Large intestine (tissue), 12 donors: ENCODE measurements around the gene ASTN2. TPM values are rescaled to one million over a fixed set of nuclear protein-coding genes. Genes with fewer than 3 reads are reported as not detected.

ENCODE experiments used
- DNase-seq, 2 donors: peaks; one replicate each; pipeline versions ENCODE4 v3.0.0 to v3.0.0-alpha.2; 2013
- H3K27ac ChIP-seq: one replicate; pipeline ENCODE4 v1.5.1; 2013; ENCODE audit warnings: low read length
- H3K27me3 ChIP-seq: 2 replicates; pipeline ENCODE4 v1.6.1; 2013; ENCODE audit warnings: low read length; ENCODE audit not compliant: control insufficient read depth, insufficient read depth
- H3K36me3 ChIP-seq: 2 replicates; pipeline ENCODE4 v1.6.1; 2013; ENCODE audit warnings: low read length; ENCODE audit not compliant: control insufficient read depth, insufficient read depth
- H3K4me1 ChIP-seq: one replicate; pipeline ENCODE4 v1.6.1; 2013; ENCODE audit warnings: low read length; ENCODE audit not compliant: control insufficient read depth, insufficient read depth
- H3K4me3 ChIP-seq: one replicate; pipeline ENCODE4 v1.5.1; 2013; ENCODE audit warnings: low read length
- H3K9me3 ChIP-seq: one replicate; pipeline ENCODE4 v1.6.1; 2013; ENCODE audit warnings: mild to moderate bottlenecking, low read depth, low read length, moderate library complexity; ENCODE audit not compliant: control insufficient read depth
- WGBS: methylation state at CpG from one replicate; pipeline ENCODE4 v1.1.5; 2013; ENCODE audit warnings: low lambda C conversion rate; ENCODE audit not compliant: insufficient coverage; 5-methylcytosine and 5-hydroxymethylcytosine counted together
- long read RNA-seq, 11 donors: transcript quantifications; one replicate each; lab custom pipeline, GENCODE V29; 2026
- polyA plus RNA-seq: library from polyadenylated mRNA; unstranded; fragments of 120-200 nt; gene quantifications from one replicate; pipeline ENCODE4 v1.2.1, GENCODE V29; 2013

Gene ASTN2
- 11.4 TPM for polyA plus RNA-seq
- long read RNA-seq, donor 1, result 0 reads
- long read RNA-seq, donor 2, partial matches to known transcripts, result 7 of 7 reads
- long read RNA-seq, donor 2, other reads (novel, unspliced or antisense), result 0 of 7 reads
- long read RNA-seq, donor 3, result 0 reads
- long read RNA-seq, donor 4, result 0 reads
- long read RNA-seq, donor 5, result 0 reads
- long read RNA-seq, donor 6, result 0 reads
- long read RNA-seq, donor 7, result 0 reads
- long read RNA-seq, donor 8, partial matches to known transcripts, result 23 of 23 reads
- long read RNA-seq, donor 8, other reads (novel, unspliced or antisense), result 0 of 23 reads
- long read RNA-seq, donor 9, result 0 reads
- long read RNA-seq, donor 10, result 0 reads
- long read RNA-seq, donor 11, result 0 reads

GRCh38 chr9:117414906-117415331 is at the start of gene ASTN2:
TSS of gene ASTN2 (minus strand) at chr9:117415057. CDS start at chr9:117414938, 119 bp downstream.
- no peak within 1 kb of the TSS for H3K27ac ChIP-seq
- WGBS, result no CpG with 5 or more reads among the region's 48 CpGs
- no peak for DNase-seq
- H3K4me3 ChIP-seq, result peak within 1 kb of the TSS; percentile 24
- peaks cover 64% of the 10 kb centered on the region for H3K27me3 ChIP-seq
- peaks cover 5% of the 10 kb centered on the region for H3K4me1 ChIP-seq
- peaks cover 3% of the 10 kb centered on the region for H3K9me3 ChIP-seq
- no peaks in the 10 kb centered on the region for H3K36me3 ChIP-seq

GRCh38 chr9:117462861-117463260 is 48.0 kb upstream of the ASTN2 start:
- no CpG with 5 or more reads among the region's 4 CpGs for WGBS
- Histone ChIP-seq H3K9me3 (no peaks in the 10 kb centered on the region), H3K4me1 (no peaks in the 10 kb centered on the region), H3K27ac (no peak overlapping the region), H3K36me3 (no peaks in the 10 kb centered on the region), H3K27me3 (no peaks in the 10 kb centered on the region), H3K4me3 (no peak overlapping the region)
- no peak for DNase-seq

- Histone ChIP-seq H3K27ac (no peak overlapping the region), H3K27me3 (no peaks in the 10 kb centered on the region), H3K4me3 (no peak overlapping the region), H3K9me3 (no peaks in the 10 kb centered on the region), H3K36me3 (no peaks in the 10 kb centered on the region), H3K4me1 (no peaks in the 10 kb centered on the region)
- DNase-seq, result no peak
- WGBS, result 60% methylated on average over 2 of the region's 3 CpGs
These were observed 46.5 kb upstream of the ASTN2 start for GRCh38 chr9:117461386-117461785.

GRCh38 chr9:117460743-117461142 is 45.9 kb upstream of the ASTN2 start:
- H3K4me1 ChIP-seq, result no peaks in the 10 kb centered on the region
- H3K27ac ChIP-seq, result no peak overlapping the region
- H3K4me3 ChIP-seq, result no peak overlapping the region
- no peaks in the 10 kb centered on the region for H3K9me3 ChIP-seq
- H3K27me3 ChIP-seq, result no peaks in the 10 kb centered on the region
- H3K36me3 ChIP-seq, result no peaks in the 10 kb centered on the region
- no CpG with 5 or more reads among the region's 3 CpGs for WGBS
- DNase-seq, result no peak

GRCh38 chr9:117459913-117460312 is 45.1 kb upstream of the ASTN2 start:
- H3K4me3 ChIP-seq, result no peak overlapping the region
- H3K36me3 ChIP-seq, result no peaks in the 10 kb centered on the region
- no peak for DNase-seq
- H3K27me3 ChIP-seq, result no peaks in the 10 kb centered on the region
- H3K9me3 ChIP-seq, result no peaks in the 10 kb centered on the region
- H3K4me1 ChIP-seq, result no peaks in the 10 kb centered on the region
- no peak overlapping the region for H3K27ac ChIP-seq

GRCh38 chr9:117458066-117458465 is 43.2 kb upstream of the ASTN2 start:
- no peak for DNase-seq
- no peaks in the 10 kb centered on the region for H3K9me3 ChIP-seq
- H3K27ac ChIP-seq, result no peak overlapping the region
- H3K4me1 ChIP-seq, result no peaks in the 10 kb centered on the region
- H3K36me3 ChIP-seq, result no peaks in the 10 kb centered on the region
- no peak overlapping the region for H3K4me3 ChIP-seq
- no peaks in the 10 kb centered on the region for H3K27me3 ChIP-seq
- WGBS, result 88% methylated on average over 1 of the region's 3 CpGs

GRCh38 chr9:117454711-117455110 is 39.9 kb upstream of the ASTN2 start:
- DNase-seq, result no peak

GRCh38 chr9:117453737-117454136 is 38.9 kb upstream of the ASTN2 start:
- no CpG with 5 or more reads among the region's 1 CpG for WGBS
- no peak overlapping the region for H3K4me3 ChIP-seq
- no peak overlapping the region for H3K27ac ChIP-seq
- H3K27me3 ChIP-seq, result no peaks in the 10 kb centered on the region
- no peaks in the 10 kb centered on the region for H3K4me1 ChIP-seq
- H3K36me3 ChIP-seq, result no peaks in the 10 kb centered on the region
- DNase-seq, result no peak
- H3K9me3 ChIP-seq, result no peaks in the 10 kb centered on the region

More at GRCh38 chr9:117454711-117455110, 39.9 kb upstream of the ASTN2 start:
- Histone ChIP-seq H3K9me3 (no peaks in the 10 kb centered on the region), H3K27me3 (no peaks in the 10 kb centered on the region), H3K4me3 (no peak overlapping the region), H3K4me1 (no peaks in the 10 kb centered on the region), H3K27ac (no peak overlapping the region), H3K36me3 (no peaks in the 10 kb centered on the region)

GRCh38 chr9:117451311-117451710 is 36.5 kb upstream of the ASTN2 start:
- WGBS, result 100% methylated on average over 1 of the region's 2 CpGs
- no peak for DNase-seq
- no peaks in the 10 kb centered on the region for H3K4me1 ChIP-seq
- no peaks in the 10 kb centered on the region for H3K27me3 ChIP-seq
- no peak overlapping the region for H3K27ac ChIP-seq
- no peaks in the 10 kb centered on the region for H3K9me3 ChIP-seq
- H3K4me3 ChIP-seq, result no peak overlapping the region
- no peaks in the 10 kb centered on the region for H3K36me3 ChIP-seq

GRCh38 chr9:117448066-117448465 is 33.2 kb upstream of the ASTN2 start:
- no peak for DNase-seq
- Histone ChIP-seq H3K4me3 (no peak overlapping the region), H3K36me3 (no peaks in the 10 kb centered on the region), H3K9me3 (no peaks in the 10 kb centered on the region), H3K4me1 (no peaks in the 10 kb centered on the region), H3K27me3 (no peaks in the 10 kb centered on the region), H3K27ac (no peak overlapping the region)
- WGBS, result 50% methylated on average over 1 of the region's 3 CpGs

GRCh38 chr9:117445631-117446030 is 30.8 kb upstream of the ASTN2 start:
- no peaks in the 10 kb centered on the region for H3K4me1 ChIP-seq
- no peak overlapping the region for H3K27ac ChIP-seq
- no peak for DNase-seq
- no peak overlapping the region for H3K4me3 ChIP-seq
- no peaks in the 10 kb centered on the region for H3K9me3 ChIP-seq
- H3K27me3 ChIP-seq, result no peaks in the 10 kb centered on the region
- H3K36me3 ChIP-seq, result no peaks in the 10 kb centered on the region
- no CpG with 5 or more reads among the region's 5 CpGs for WGBS
